ENCODE results near the gene CLEC4F.

The CLEC4F gene

DNA sequence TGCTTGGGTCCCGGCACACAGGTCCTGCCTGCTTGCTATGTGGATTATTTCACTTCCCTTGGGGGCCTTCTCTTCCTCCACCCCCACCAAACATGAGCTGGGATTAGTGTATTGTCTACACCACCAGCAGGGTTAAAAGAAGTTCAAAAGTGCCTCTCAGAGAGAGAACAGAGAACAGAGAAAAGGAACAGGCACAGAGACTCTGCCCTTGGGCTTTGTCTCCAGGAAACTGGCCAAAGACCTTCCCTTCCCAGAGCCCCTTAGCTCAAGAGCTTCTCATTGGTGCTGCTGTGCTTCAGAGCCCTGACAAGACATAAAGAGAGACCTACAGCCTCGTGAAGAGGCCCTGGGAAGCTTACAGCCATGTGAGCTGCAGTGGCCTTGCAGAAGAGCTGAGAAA is 22.9 kb downstream of the CLEC4F start:
- Histone ChIP-seq H3K27me3 (ENCODE audit: control insufficient read depth, insufficient read depth, low read length) (peaks cover 27% of the 10 kb centered on the region), H3K36me3 (ENCODE audit: control insufficient read depth, low read depth, low read length) (no peaks in the 10 kb centered on the region), H3K9me3 (ENCODE audit: control insufficient read depth, low read depth, low read length) (no peaks in the 10 kb centered on the region), H3K27ac (ENCODE audit: low read length) (no peak overlapping the region), H3K9ac (ENCODE audit: low read length) (no peak overlapping the region), H3K4me3 (ENCODE audit: low read length) (no peak overlapping the region), H3K4me1 (ENCODE audit: control insufficient read depth, low read depth, low read length) (no peaks in the 10 kb centered on the region)

DNA sequence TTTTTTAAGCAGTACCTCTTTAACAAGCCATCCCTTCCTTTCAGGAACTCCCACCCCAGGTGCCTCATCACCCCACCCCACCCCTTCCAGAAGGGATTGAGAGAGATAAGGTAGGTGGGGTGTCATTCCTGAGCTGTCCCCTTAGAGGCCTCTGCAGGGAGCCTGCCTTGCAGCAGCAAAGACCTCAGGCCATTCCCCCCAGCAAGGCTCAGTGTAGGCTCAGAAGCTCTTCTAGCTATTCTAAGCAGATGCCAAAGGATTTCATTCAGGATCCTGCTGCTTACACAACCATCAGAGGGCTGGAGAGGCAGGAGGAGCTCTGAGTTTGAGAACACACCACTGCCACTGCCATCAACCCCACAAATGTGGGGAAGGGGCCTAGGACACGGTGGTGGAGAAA is 24.1 kb downstream of the CLEC4F start:
- Histone ChIP-seq H3K4me1 (ENCODE audit: control insufficient read depth, low read depth, low read length) (no peaks in the 10 kb centered on the region), H3K36me3 (ENCODE audit: control insufficient read depth, low read depth, low read length) (no peaks in the 10 kb centered on the region), H3K27ac (ENCODE audit: low read length) (no peak overlapping the region), H3K9ac (ENCODE audit: low read length) (no peak overlapping the region), H3K4me3 (ENCODE audit: low read length) (no peak overlapping the region), H3K9me3 (ENCODE audit: control insufficient read depth, low read depth, low read length) (no peaks in the 10 kb centered on the region), H3K27me3 (ENCODE audit: control insufficient read depth, insufficient read depth, low read length) (peaks cover 37% of the 10 kb centered on the region)

DNA sequence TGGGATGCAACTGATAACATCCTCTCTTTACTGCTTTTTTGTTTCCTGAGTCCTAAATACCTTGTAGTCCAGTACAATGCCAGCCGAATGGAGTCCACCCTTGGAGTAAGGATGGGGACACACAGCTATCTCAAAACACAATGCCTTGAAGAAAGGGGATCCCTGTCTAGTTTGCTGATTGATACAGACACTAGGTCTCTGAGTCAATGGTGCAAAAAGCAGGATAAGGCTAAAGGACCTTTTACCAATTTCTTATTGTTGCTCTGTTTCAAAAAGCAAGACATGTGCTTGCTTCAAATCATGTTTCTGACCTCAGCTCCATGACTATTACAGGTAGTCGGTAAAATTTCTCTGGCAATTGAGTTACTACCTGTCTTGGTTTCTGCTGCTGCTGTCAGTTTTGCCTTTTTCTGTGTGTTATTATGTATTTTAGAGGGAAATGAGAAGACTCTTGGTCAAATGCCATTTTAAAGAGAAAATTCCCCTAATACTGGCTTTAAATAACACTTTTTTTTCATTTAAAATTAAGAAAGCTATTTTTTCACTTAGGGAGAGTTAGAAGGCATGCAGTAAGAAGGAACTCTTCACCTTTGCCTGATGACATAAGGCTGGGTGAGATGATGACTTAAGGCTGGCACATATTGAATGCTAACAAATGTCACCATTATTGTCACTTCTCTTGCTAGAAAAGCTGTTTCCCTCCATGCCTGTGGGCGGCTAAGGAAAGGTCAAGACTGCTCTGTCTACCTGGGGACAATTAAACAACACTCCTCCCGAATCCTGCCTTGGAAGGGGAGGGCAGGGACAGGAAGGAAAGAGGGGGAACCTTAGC is 25.0 kb downstream of the CLEC4F start:
- no peaks in the 10 kb centered on the region for H3K9me3 ChIP-seq (ENCODE audit: control insufficient read depth, low read depth, low read length)
- no peaks in the 10 kb centered on the region for H3K36me3 ChIP-seq (ENCODE audit: control insufficient read depth, low read depth, low read length)
- H3K4me3 ChIP-seq (ENCODE audit: low read length), result no peak overlapping the region
- H3K9ac ChIP-seq (ENCODE audit: low read length), result no peak overlapping the region
- H3K27ac ChIP-seq (ENCODE audit: low read length), result no peak overlapping the region
- H3K27me3 ChIP-seq (ENCODE audit: control insufficient read depth, insufficient read depth, low read length), result peaks cover 42% of the 10 kb centered on the region
- no peaks in the 10 kb centered on the region for H3K4me1 ChIP-seq (ENCODE audit: control insufficient read depth, low read depth, low read length)

DNA sequence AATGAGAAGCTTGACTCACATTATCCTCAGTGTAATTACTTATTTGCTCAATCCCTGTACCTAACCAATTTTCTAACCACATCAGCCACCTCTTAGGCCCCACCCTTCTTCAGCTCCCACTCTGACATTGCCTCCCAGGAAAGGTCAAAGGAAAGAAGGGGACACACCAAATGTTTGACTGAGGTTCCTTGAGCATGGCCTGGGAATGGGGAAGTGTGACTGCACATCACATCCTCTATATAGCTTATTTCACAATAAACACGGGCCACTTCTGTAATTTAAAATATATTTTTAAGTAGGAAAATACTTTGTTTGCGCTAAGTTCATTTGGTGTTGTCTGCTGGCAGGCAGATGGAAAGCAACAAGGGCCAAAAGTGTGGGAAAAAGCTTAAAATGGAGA is 26.9 kb downstream of the CLEC4F start:
- H3K27me3 ChIP-seq (ENCODE audit: control insufficient read depth, insufficient read depth, low read length), result peaks cover 61% of the 10 kb centered on the region
- no peaks in the 10 kb centered on the region for H3K36me3 ChIP-seq (ENCODE audit: control insufficient read depth, low read depth, low read length)
- H3K9me3 ChIP-seq (ENCODE audit: control insufficient read depth, low read depth, low read length), result no peaks in the 10 kb centered on the region
- no peak overlapping the region for H3K27ac ChIP-seq (ENCODE audit: low read length)
- no peak overlapping the region for H3K4me3 ChIP-seq (ENCODE audit: low read length)
- H3K9ac ChIP-seq (ENCODE audit: low read length), result no peak overlapping the region
- H3K4me1 ChIP-seq (ENCODE audit: control insufficient read depth, low read depth, low read length), result no peaks in the 10 kb centered on the region

DNA sequence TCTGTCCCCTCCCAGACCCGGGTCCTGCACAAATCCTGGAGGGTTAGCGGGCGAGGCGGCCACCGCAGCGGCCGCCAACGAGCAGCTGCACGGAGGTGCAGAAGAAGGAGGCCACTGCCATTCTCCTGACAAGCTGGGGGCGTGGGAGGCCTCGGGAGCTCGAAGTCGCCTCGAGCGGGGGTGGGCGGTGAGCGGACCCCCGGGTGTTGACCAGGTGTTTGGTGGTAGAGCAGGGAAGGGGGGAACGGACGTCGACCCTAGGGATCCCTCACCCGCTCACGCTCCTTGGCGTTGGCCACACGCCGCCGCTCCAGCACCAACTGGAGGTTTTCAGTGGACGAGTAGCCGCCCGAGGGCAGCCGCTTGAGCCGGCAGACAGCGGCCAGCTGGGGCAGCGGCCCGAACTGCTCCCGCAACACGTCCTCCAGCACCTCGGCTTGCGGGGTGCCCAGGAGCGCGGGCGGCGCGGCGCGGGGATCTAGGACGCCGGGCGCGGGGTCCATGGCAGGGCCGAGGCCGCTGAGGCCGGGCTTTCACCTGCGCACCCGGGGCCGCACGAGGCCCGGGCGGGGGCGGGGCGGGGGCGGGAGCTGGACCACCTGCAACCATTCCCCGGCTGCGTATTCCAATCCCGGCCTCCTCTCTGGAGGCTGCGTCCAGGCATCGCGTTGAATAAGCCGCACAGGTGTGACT is 30.1 kb downstream of the CLEC4F start, which contains the start of gene FIGLA:
FIGLA (minus strand) TSS at position 508 of the 693 bp plus-strand sequence; CDS start at position 503, 5 bp downstream.
- Histone ChIP-seq H3K36me3 (ENCODE audit: control insufficient read depth, low read depth, low read length) (no peaks in the 10 kb centered on the region), H3K27ac (ENCODE audit: low read length) (no peak within 1 kb of the TSS), H3K4me3 (ENCODE audit: low read length) (peak within 1 kb of the TSS; percentile 28), H3K9me3 (ENCODE audit: control insufficient read depth, low read depth, low read length) (no peaks in the 10 kb centered on the region), H3K9ac (ENCODE audit: low read length) (no peak within 1 kb of the TSS), H3K27me3 (ENCODE audit: control insufficient read depth, insufficient read depth, low read length) (peaks cover 79% of the 10 kb centered on the region), H3K4me1 (ENCODE audit: control insufficient read depth, low read depth, low read length) (no peaks in the 10 kb centered on the region)

DNA sequence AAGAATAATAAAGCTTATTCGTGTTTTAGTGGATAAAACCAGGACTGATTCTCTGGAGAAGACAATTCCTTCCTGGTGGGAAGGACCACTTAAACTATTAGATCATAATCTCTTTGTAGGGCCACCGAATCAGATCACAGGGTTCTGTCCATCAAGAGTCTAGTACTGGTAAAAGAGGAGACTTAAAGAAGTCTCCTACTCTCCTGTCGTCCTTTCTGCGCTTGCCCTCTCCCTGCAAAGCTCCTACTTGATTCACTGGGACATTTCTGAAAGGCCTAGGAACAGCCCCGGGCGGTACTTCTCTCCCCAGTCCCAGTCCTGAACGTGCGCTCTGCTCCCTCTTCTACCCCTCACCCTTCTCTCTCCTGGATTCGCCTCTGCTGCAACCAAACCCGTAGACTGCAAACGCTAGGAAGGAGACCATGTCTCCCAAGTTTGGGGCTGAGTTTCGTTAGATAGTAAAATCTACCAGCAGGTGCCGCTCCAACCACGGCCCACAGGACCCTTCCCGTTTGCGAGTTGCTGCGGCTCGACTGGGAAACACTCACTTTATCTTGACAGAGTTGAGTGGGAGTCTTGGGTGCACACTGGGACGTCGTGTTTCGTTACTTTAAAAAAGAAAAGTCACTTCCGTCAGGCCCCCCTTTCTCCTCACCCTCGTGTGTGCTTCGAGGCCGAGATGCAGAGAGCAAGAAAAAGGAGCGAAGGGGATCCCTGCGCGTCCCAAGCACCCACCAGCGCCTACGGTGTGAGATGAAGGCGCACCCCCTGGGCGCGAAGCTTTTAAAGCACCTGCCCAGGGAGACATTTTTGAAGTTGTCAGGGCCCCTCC is 30.9 kb downstream of the CLEC4F start:
- Histone ChIP-seq H3K36me3 (ENCODE audit: control insufficient read depth, low read depth, low read length) (no peaks in the 10 kb centered on the region), H3K4me1 (ENCODE audit: control insufficient read depth, low read depth, low read length) (no peaks in the 10 kb centered on the region), H3K4me3 (ENCODE audit: low read length) (peak overlapping the region; percentile 28), H3K9me3 (ENCODE audit: control insufficient read depth, low read depth, low read length) (no peaks in the 10 kb centered on the region), H3K27me3 (ENCODE audit: control insufficient read depth, insufficient read depth, low read length) (peaks cover 74% of the 10 kb centered on the region), H3K9ac (ENCODE audit: low read length) (no peak overlapping the region), H3K27ac (ENCODE audit: low read length) (no peak overlapping the region)

DNA sequence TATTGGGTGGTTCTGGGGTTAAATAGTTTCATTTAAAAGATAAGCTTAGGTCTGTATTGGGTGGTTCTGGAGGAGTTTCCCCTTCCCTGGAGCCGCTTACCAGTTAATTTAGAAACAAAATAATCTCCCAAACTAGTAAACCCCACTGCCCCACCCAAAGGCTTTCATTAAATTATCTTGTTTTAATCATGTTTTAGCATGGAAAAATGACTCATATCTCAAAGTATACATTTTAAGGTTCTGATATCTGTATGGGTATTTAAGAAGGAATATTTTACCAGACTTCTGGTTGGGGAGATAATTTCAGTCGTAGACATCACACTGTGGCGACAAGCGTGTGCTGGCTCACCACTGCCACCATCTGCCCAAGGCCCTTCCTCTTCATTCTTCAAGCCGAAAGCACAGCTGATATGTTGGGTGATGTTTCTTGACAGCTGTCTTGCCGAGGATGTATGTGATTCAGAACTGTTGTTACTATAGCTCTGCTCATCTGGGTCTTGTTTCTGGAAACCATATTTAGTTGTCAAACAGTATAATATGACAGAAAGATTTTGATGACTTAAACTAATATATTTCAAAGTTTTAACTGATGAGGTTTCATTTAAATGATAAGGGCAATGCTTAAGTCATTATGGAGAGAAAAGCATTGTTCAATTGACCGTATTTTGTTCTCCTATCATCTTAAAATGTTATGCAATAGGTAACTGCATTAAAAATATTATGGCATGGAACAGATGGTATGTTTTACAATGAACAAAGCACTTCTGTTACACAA is 35.1 kb downstream of the CLEC4F start:
- Histone ChIP-seq H3K36me3 (ENCODE audit: control insufficient read depth, low read depth, low read length) (no peaks in the 10 kb centered on the region), H3K4me3 (ENCODE audit: low read length) (no peak overlapping the region), H3K9ac (ENCODE audit: low read length) (no peak overlapping the region), H3K27ac (ENCODE audit: low read length) (no peak overlapping the region), H3K9me3 (ENCODE audit: control insufficient read depth, low read depth, low read length) (no peaks in the 10 kb centered on the region), H3K27me3 (ENCODE audit: control insufficient read depth, insufficient read depth, low read length) (peaks cover 39% of the 10 kb centered on the region), H3K4me1 (ENCODE audit: control insufficient read depth, low read depth, low read length) (no peaks in the 10 kb centered on the region)

DNA sequence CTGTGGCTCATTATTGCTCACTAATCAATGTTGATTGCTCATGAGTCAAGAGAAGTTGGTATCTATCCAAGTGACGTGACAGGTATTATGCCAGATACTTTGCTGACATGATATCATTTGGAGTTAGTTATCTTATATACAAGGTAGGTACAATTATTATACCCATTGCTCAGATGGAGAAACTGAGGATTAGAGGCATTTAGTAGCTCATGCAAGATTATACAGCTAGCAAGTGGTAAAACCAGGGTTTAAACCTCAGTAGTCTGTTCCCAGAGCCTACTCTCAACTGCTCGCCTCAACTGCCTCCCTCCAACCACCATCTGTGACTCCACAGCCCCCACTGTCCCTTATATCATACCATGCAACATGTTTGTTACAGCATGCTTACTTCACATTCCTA is 36.1 kb downstream of the CLEC4F start:
- no peak overlapping the region for H3K4me3 ChIP-seq (ENCODE audit: low read length)
- no peaks in the 10 kb centered on the region for H3K9me3 ChIP-seq (ENCODE audit: control insufficient read depth, low read depth, low read length)
- H3K36me3 ChIP-seq (ENCODE audit: control insufficient read depth, low read depth, low read length), result no peaks in the 10 kb centered on the region
- H3K4me1 ChIP-seq (ENCODE audit: control insufficient read depth, low read depth, low read length), result no peaks in the 10 kb centered on the region
- H3K9ac ChIP-seq (ENCODE audit: low read length), result no peak overlapping the region
- no peak overlapping the region for H3K27ac ChIP-seq (ENCODE audit: low read length)
- peaks cover 29% of the 10 kb centered on the region for H3K27me3 ChIP-seq (ENCODE audit: control insufficient read depth, insufficient read depth, low read length)

DNA sequence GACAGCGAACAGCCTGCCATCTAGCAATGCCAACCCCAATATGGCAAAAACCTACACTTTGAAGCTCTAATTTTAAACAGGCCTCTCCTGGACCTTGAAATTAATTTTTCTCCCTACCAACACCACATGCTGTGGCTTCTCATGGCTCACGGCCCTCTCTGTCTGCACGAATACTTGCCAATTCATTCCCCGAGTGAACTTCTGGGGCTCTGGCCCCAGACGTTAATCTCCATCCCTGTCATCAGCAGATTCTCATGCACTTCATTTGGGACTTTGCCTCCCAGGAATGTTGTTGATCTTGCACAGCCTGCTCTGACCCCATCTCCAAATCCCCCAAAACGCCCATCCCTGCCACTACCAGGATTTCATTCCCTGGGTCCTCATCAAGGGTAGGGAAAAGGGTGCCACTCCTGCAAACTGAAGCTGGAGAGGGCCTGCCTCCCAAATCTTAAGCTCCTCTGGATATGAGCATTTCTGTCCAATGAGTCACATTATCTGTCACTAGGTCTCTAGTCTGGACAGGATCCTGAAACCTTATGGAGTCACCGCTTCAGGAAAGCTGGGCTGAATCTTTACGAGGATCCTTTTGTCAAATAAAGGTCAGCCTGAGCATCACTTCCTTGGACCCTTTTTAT is 40.4 kb downstream of the CLEC4F start:
- no peaks in the 10 kb centered on the region for H3K4me1 ChIP-seq (ENCODE audit: control insufficient read depth, low read depth, low read length)
- no peaks in the 10 kb centered on the region for H3K9me3 ChIP-seq (ENCODE audit: control insufficient read depth, low read depth, low read length)
- no peak overlapping the region for H3K9ac ChIP-seq (ENCODE audit: low read length)
- H3K27ac ChIP-seq (ENCODE audit: low read length), result no peak overlapping the region
- no peaks in the 10 kb centered on the region for H3K27me3 ChIP-seq (ENCODE audit: control insufficient read depth, insufficient read depth, low read length)
- no peaks in the 10 kb centered on the region for H3K36me3 ChIP-seq (ENCODE audit: control insufficient read depth, low read depth, low read length)
- no peak overlapping the region for H3K4me3 ChIP-seq (ENCODE audit: low read length)

DNA sequence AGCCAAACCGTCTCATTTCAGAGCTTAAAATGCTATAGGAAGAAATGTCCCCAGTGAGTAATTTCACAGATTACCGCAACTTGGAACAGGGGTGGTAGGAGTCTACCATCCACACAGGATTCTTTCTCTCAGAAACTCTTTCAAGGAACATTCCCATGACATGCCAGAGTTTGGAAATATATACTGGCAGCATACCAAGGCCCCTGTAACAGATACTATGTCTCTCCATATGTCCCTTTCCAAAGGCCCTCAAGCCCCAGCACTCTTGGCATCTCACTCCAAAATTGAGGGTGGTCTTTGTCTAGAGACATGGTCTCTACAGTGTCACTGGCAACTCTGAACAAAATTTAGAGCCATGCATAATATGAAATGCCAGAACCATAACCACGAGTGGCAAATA is 40.9 kb downstream of the CLEC4F start:
- Histone ChIP-seq H3K27ac (ENCODE audit: low read length) (no peak overlapping the region), H3K9me3 (ENCODE audit: control insufficient read depth, low read depth, low read length) (no peaks in the 10 kb centered on the region), H3K4me3 (ENCODE audit: low read length) (no peak overlapping the region), H3K27me3 (ENCODE audit: control insufficient read depth, insufficient read depth, low read length) (no peaks in the 10 kb centered on the region), H3K36me3 (ENCODE audit: control insufficient read depth, low read depth, low read length) (no peaks in the 10 kb centered on the region), H3K4me1 (ENCODE audit: control insufficient read depth, low read depth, low read length) (no peaks in the 10 kb centered on the region), H3K9ac (ENCODE audit: low read length) (no peak overlapping the region)
